Cardiac muscle cell (in vitro differentiated cells and primary cell): ENCODE results near the gene HMX3. TPM values are rescaled to one million over a fixed set of nuclear protein-coding genes. Genes with fewer than 3 reads are reported as not detected.

Experiments
- DNase-seq, 2 donors: peaks; one replicate each; pipeline versions ENCODE4 v3.0.0 to v3.0.0-alpha.2; 2010 to 2017; ENCODE audit warnings: low read depth in 1 of 2, low spot score in 1 of 2
- H3K27ac ChIP-seq: fragments of 200-600 bp; sonication (generic); 2 replicates; pipeline ENCODE4 v1.5.1; 2016
- H3K27me3 ChIP-seq: fragments of 200-600 bp; sonication (generic); 2 replicates; pipeline ENCODE4 v1.6.0; 2016; ENCODE audit warnings: control low read depth
- H3K36me3 ChIP-seq: fragments of 200-600 bp; sonication (generic); 2 replicates; pipeline ENCODE4 v1.5.1; 2016; ENCODE audit warnings: control low read depth
- H3K4me1 ChIP-seq: fragments of 200-600 bp; sonication (generic); 2 replicates; pipeline ENCODE4 v1.8.1; 2017; ENCODE audit warnings: low read depth, mild to moderate bottlenecking, mixed run types
- H3K4me3 ChIP-seq: fragments of 200-600 bp; sonication (generic); 2 replicates; pipeline ENCODE4 v1.5.1; 2016; ENCODE audit warnings: mild to moderate bottlenecking
- H3K9me3 ChIP-seq: fragments of 200-600 bp; sonication (generic); 2 replicates; pipeline ENCODE4 v1.5.1; 2017; ENCODE audit warnings: low read depth, mild to moderate bottlenecking, control low read depth
- CTCF ChIP-seq: IDR thresholded peaks from 2 replicates; pipeline ENCODE4 v1.5.1; 2012; ENCODE audit warnings: low read depth, mild to moderate bottlenecking, low read length
- polyA plus RNA-seq: library from polyadenylated mRNA; unstranded; fragments of >200 nt; fragmentation: Nextera tagmentation; extraction: Ambion mirVana; gene quantifications from 2 replicates; pipeline ENCODE4 v1.2.1, GENCODE V29; 2016
- total RNA-seq: library from RNA; depleted of rRNA; stranded (reverse); fragments of >200 nt; gene quantifications from 2 replicates; pipeline ENCODE4 v1.2.3, GENCODE V29; 2016

The HMX3 gene
- total and polyA plus RNA-seq, 2 experiments from 2014 or later = not detected

GRCh38 chr10:123150271-123150985, 14.7 kb downstream of the HMX3 start:
- Histone ChIP-seq H3K27ac (no peak overlapping the region), H3K27me3 (peaks cover 81% of the 10 kb centered on the region), H3K4me1 (peaks cover 15% of the 10 kb centered on the region), H3K4me3 (peak overlapping the region; percentile 32), H3K36me3 (no peaks in the 10 kb centered on the region), H3K9me3 (no peaks in the 10 kb centered on the region)
- no peak for DNase-seq
- TF ChIP-seq CTCF = no peak

DNA sequence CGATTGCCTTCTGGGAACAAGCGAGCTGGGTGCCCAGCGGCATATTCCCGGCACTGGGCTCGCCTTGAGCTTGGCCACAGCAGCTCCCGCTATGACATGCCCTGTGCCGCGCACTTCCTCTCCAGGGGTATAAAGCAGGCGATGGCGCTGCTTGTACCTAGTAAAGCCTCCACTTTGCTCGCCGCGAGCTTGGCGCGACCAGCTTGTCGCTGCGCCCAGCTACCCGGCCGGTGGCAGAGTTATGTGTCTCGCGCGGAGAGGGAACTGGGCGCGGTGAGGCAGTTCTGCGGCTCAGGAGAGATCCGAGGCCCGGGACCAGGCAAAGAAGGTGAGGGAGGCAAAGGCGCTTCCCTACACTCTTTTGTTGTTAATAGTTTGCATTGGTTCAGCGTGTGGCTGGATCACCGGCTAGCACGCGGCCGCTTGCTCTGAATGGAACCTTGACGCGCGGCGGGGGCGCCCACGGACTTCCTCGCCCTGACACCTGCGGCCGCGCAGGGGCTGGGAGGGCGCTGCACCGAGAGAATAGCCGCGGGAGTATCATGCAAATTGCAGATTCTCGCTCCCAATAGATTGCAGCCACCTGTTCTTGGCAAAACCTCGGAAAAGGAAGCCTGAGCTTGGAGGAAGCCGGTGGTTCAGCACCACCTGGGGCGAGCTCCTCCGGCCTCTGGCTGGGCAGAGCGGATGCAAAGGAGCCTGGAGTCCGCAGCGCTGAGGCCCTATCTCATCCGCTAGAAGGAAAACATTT, 15.4 kb downstream of the HMX3 start:
- H3K4me1 ChIP-seq = peaks cover 15% of the 10 kb centered on the region
- H3K9me3 ChIP-seq = no peaks in the 10 kb centered on the region
- peak overlapping the region; percentile 17 for H3K4me3 ChIP-seq
- H3K27me3 ChIP-seq = peaks cover 74% of the 10 kb centered on the region
- no peak overlapping the region for H3K27ac ChIP-seq
- TF ChIP-seq CTCF = no peak
- peaks cover 6% of the 10 kb centered on the region for H3K36me3 ChIP-seq
- DNase-seq = peak in 1 of 2 donors; percentile 47

DNA sequence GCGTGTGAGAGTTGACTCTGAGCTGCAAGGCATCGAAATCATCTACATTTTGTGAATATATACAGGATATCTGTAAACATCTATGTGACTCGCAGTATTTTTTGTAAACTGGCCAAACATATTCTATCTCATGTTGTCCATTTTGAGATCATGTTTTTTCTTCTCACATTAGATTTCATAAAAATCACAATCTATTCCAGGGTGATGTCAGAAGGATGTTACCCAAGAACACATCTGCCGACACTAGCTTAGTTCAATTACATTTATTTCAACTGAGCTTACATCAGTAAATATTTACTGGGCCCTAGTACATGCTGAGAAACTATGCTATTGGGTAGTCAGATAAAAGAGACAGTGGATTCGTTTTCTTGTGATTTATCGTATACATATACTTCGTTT, 16.0 kb downstream of the HMX3 start:
- Histone ChIP-seq H3K9me3 (no peaks in the 10 kb centered on the region), H3K27ac (no peak overlapping the region), H3K27me3 (peaks cover 68% of the 10 kb centered on the region), H3K4me3 (no peak overlapping the region), H3K36me3 (peaks cover 7% of the 10 kb centered on the region), H3K4me1 (peaks cover 11% of the 10 kb centered on the region)
- no peak for DNase-seq
- no peak for TF ChIP-seq CTCF

DNA sequence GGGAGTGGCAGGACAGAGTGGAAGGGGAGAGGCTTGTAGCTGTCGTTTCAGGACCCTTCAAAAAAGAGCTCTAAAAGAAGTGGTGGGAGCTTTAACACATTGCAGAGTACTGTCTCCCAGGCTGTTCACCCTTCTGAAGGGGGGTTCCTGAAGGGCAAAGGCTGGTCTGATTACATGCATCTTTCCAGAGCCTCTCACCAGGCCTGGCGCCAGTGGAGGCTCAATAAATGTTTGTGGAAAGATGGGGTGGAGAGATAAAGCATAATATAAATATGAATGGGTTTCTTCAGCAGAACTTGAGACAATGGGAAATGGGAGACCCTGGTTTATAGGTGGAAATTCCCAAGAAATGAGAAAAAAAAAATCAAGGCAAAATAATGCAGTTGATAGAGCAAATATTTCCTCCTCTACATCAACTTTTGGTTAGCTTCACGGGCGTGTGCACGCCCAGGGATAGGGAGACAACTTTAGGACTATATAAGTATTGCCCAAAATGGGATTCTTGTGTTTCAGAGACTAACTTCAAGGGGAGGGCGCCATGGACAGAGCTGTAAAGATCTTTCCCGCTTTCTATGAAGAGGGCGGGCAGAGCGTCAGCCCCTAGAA, 17.8 kb downstream of the HMX3 start:
- no peak for DNase-seq
- Histone ChIP-seq H3K27me3 (peaks cover 50% of the 10 kb centered on the region), H3K9me3 (no peaks in the 10 kb centered on the region), H3K4me3 (no peak overlapping the region), H3K36me3 (peaks cover 23% of the 10 kb centered on the region), H3K27ac (no peak overlapping the region), H3K4me1 (peaks cover 11% of the 10 kb centered on the region)
- no peak for TF ChIP-seq CTCF

- TF ChIP-seq CTCF = no peak
- H3K4me3 ChIP-seq = peak within 1 kb of the TSS; percentile 99
- peaks cover 11% of the 10 kb centered on the region for H3K4me1 ChIP-seq
- DNase-seq = peak; percentile 100
- H3K27ac ChIP-seq = peak within 1 kb of the TSS; percentile 84
- peaks cover 44% of the 10 kb centered on the region for H3K27me3 ChIP-seq
- H3K9me3 ChIP-seq = no peaks in the 10 kb centered on the region
- H3K36me3 ChIP-seq = peaks cover 26% of the 10 kb centered on the region
These were observed 18.4 kb downstream of the HMX3 start, which contains the start of gene BUB3 for GRCh38 chr10:123154092-123154710. Gene BUB3 (plus strand): TSS chr10:123154402. CDS start chr10:123154918, 516 bp downstream.
